CD4-positive, alpha-beta T cell treated with Interleukin-4 for 4 hours (primary cell): Measurements from ENCODE around the gene ATP9A.

Experiments used
- DNase-seq: peaks from one replicate; pipeline ENCODE4 v3.0.0-alpha.2; 2020

Gene ATP9A

DNA sequence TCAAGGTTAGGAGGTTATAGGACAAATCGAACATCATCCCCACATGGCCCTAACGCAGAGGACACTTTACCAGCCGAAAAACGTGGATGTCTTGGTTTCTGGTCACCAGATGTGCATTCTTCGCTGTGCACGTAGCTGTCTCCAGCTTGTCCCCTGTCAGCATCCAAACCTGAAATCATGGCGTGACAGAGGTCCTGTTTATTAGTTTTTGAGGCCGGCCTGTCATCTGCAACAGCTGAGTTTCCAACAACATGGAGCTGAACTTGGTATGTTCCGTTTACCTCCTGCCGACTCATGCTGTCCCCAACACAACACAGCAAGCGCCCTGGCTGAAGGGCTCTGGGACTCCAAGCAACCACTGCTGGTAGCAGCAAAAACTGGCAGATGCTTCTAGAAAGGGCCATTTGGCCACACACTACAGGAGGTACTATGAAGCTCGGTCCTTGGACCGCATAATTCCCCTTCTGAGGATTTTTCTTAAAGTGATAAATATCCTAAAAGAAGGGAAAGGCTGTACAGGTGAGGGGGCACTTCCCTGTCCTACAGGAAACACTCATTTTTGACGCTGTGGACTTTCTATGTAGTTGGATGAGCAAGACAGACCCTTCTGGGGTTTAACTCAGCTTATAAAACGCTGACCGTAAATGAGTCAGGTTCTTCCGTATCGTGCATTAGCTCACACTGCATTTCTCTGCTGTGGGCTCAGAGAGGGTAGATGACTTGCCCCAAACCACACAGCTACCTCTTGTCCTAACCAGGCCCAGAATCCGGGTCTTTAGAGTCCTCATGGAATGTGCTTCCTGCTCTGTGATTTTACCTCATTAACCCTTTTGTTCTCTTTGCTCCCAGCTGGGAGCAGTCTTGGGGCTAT is 146.0 kb downstream of the ATP9A start:
- DNase-seq: no peak

DNA sequence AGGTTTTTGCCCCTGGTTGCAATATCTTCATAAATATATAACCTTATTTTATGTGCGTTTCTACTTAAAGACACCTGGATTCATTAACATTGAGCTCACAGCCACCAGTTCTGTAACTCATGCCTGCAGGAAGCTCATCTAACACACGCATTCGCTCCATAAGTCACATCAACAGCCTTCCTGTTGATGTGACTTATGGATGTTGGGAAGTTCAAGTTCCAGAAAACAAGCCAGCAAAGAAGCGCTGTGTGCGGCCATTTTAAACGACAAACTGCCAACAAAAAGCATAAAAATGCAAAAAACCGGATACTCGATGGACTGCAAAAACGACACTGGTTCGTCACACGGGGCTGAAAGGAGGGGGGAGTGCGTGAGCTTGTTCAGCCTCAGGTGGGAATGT is 147.8 kb downstream of the ATP9A start:
- DNase-seq: no peak

DNA sequence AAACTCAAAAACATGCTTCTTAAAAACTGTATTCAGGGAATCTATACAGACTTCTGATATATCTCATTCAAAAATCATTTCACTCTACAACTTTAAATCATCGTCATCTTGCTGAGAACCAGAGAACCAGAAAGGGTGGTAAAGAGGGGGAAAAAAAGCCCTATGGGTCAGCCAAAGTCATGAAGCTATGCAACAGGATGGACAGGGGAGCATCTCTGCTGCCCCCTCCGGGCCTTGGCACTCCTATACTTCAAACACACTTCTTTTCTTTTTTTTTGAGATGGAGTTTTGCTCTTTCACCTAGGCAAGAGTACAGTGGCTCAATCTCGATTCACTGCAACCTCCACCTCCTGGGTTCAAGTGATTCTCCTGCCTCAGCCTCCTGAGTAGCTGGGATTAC is 152.1 kb downstream of the ATP9A start:
- no peak for DNase-seq

DNA sequence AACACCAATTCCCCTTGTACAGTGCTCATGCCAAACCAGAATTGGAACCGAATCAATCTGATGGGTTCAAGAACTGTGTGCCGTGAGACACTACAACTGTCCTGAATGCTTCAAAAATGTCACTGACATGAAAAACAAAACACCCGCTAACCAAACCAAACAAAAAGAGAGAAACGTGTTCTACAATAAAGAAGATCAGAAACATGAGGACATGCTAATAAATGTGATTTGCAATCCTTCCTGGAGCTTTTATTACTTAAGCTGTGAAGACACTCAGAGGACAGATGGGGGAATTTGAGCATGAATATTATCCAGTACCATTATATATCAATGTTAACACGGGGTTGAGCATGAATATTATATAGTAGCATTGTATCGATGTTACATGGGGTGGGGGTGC is 153.5 kb downstream of the ATP9A start:
- DNase-seq: no peak

DNA sequence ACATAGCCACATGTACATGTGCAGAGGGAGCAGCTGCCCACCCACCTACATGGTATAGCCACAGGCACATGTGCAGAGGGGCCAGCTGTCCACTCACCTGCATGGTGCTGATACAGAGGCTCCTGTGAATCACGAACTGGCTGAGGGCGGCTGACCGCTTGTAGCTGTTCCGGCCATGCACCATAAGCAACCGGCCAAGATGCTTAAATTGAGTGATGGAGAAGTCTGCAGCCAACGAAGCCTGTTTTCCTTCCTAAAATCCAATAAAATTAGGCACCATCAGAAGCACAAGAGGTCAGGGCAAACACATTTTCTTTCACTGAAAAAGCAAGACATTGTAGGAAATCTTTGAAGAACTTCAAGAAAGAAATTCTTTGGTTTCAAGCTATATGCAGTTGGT is 154.6 kb downstream of the ATP9A start:
- DNase-seq: no peak

GRCh38 chr20:51612896-51613295 is 155.3 kb downstream of the ATP9A start:
- no peak for DNase-seq

DNA sequence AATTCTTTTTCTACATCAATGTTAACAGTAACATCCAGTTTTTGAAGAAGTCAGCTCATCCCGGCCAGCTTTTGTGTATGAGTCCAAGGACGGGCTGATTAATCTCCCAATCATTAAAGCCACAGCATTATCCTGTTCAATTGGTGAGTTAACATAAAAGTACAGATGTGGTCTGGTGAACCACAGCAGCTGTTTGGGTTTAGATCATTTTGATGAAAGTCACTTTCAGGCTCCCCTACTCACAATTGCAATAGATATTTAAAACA is 156.6 kb downstream of the ATP9A start:
- no peak for DNase-seq

GRCh38 chr20:51610761-51611624 is 157.2 kb downstream of the ATP9A start:
- DNase-seq: no peak

- DNase-seq: no peak
These were observed 158.1 kb downstream of the ATP9A start for GRCh38 chr20:51610111-51610510.

DNA sequence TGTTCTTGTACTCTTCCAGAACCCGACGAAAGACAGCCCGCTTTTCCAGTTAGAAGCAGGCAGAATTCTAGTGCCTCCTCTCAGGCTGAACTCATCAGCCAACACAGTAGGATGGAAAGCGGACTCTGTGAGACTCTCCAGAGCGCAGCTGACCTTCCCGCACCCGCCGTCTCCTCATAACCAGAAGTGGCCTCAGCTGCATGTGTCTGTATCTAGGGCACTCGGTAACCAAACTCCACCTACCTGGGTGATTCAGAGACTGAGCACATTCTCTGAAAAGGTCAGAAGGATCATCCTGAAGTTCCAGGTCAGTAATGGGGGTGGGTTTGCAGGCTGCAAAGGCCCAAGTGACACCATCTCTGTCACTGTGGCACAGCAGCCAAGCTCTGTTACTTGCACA is 158.9 kb downstream of the ATP9A start:
- DNase-seq: no peak

DNA sequence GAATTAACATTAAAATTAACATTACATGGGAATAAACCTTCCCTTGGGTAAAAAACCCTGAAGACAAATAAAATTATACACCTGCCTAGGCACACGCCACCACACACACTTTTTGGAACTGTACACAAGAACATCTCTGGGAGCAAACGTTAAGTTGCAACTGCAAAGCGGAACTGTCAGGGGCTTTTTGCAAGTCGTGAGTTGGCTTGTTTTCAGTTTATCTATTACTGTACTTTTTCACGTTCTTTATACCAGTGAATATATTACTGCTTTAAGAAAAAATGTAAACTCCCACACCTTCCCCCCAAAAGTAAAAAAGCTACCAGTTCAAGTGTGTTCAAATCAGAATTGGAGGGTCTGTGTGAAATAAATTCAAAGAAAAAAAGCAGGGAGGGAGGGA is 160.1 kb downstream of the ATP9A start:
- no peak for DNase-seq

DNA sequence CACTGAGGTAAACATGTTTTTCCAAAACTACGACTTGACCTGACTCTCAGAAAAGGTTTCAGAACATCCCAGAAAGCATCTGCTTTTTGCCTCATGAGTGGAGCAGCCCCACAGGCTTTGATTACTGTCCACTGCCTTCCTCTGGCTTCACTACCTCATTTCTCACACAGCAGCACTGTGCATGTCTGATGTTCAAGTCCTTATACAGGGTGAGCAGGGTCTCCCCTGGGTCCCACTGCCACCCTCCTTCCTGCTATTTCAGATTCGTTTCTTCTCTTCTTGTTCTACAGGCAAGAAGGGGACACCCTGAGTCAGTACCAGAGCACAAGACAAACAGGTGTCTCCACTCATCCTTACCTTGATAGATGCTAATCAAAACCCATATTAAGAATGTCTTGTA is 161.0 kb downstream of the ATP9A start:
- DNase-seq: no peak

- DNase-seq: no peak
These were observed 163.3 kb downstream of the ATP9A start for GRCh38 chr20:51604851-51605250.

GRCh38 chr20:51602131-51602530 is 166.1 kb downstream of the ATP9A start:
- DNase-seq: no peak

- DNase-seq: no peak
These were observed 167.2 kb downstream of the ATP9A start for GRCh38 chr20:51600950-51601349.

DNA sequence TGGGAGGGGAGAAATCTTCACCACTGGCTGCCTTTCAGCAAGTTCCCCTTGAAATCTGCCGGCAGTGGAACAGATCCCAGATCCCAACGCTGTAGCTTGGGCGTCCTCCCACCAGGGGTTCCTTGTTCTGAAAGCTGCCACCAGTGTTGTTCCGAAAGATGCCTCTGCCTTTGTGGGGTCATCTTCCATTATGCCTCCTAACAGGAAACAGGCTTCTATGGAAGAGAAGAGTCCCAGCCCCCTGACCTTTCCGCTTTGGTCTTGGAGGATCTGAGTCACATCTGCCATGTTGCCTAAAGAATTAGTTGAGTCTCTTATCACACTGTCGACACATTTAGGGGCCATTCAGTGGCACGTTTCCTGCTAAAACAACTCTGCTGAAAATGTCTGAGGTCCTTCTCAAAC is 168.2 kb downstream of the ATP9A start:
- no peak for DNase-seq

- no peak for DNase-seq
These were observed 169.6 kb downstream of the ATP9A start for GRCh38 chr20:51598556-51598955.

- no peak for DNase-seq
These were observed 170.6 kb downstream of the ATP9A start for GRCh38 chr20:51597389-51598231.

GRCh38 chr20:51596668-51597388 is 171.4 kb downstream of the ATP9A start:
- no peak for DNase-seq

GRCh38 chr20:51595744-51596143 is 172.4 kb downstream of the ATP9A start:
- DNase-seq: no peak

DNA sequence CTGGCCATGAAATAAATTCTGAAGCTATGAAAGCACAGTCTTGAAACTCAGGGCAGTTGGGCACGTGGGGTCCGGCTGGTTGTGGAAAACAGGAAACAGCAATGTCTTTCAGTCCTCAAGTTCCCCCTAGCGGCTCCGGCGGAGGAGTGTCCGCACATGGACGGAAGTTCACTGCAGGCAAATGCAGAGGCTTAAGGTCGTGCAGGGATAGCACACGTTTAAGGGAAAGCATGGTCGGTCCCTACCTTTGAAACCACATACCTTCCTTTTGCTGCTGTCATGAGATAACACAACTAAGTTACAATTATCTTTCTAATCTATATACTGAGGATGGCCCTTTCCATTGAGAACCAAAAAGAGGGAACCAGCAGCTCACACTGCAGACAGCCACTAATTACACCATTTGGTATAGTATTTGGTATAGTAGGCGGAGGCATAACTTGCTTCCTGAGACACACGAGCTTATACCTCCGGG is 173.1 kb downstream of the ATP9A start:
- peak; percentile 79 for DNase-seq

- no peak for DNase-seq
These were observed 173.7 kb downstream of the ATP9A start for GRCh38 chr20:51594236-51595057.
